HEK293 (cell line): ENCODE data around the gene METTL21A.

ENCODE experiments used
- CTCF ChIA-PET: fragments of 350-600 bp; formaldehyde crosslinking; extraction: SDS; loops from one replicate; lab custom pipeline; 2021; ENCODE audit warnings: antibody characterized with exemption; lab: Yijun Ruan, JAX
- POLR2A ChIA-PET: fragments of 300-600 bp; formaldehyde crosslinking; extraction: SDS; loops from one replicate; lab custom pipeline; 2020; ENCODE audit warnings: antibody characterized with exemption, inconsistent platforms; lab: Yijun Ruan, JAX
- H3K27ac ChIP-seq: fragments of 200-500 bp; sonication (Bioruptor generic); 2 replicates; pipeline ENCODE4 v1.5.1; 2014; ENCODE audit warnings: low read depth, low read length, control low read depth, inconsistent platforms; ENCODE audit errors: extremely low read depth
- H3K36me3 ChIP-seq, 2 experiments: fragments of 200-500 bp in 1 of 2; sonication (Bioruptor generic) in 1 of 2; 1 replicate in 1 of 2; 2 replicates in 1 of 2; pipeline ENCODE4 v1.5.1; 2014 to 2017; ENCODE audit warnings: inconsistent platforms in 2 of 2, low read length in 2 of 2; ENCODE audit not compliant: control insufficient read depth in 2 of 2, insufficient read depth in 1 of 2
- H3K4me1 ChIP-seq: fragments of 200-500 bp; sonication (Bioruptor generic); 2 replicates; pipeline ENCODE4 v1.5.1; 2014; ENCODE audit warnings: mild to moderate bottlenecking, low read length, inconsistent platforms; ENCODE audit not compliant: control insufficient read depth, insufficient read depth
- H3K4me3 ChIP-seq: 2 replicates; pipeline ENCODE4 v1.5.1; 2011; ENCODE audit warnings: low read depth, mild to moderate bottlenecking, control low read depth, low read length, moderate library complexity
- H3K9me3 ChIP-seq: fragments of 200-500 bp; sonication (Bioruptor generic); 2 replicates; pipeline ENCODE4 v1.5.1; 2014; ENCODE audit warnings: low read depth, low read length, inconsistent platforms; ENCODE audit not compliant: control insufficient read depth, insufficient read depth
- FEZF1 ChIP-seq: fragments of 450-650 bp; formaldehyde crosslinking; IDR thresholded peaks from 2 replicates; pipeline ENCODE4 v1.5.1; 2016; ENCODE audit warnings: missing biosample characterization, missing genetic modification characterization
- SETDB1 ChIP-seq: IDR thresholded peaks from one replicate; pipeline ENCODE4 v1.6.1; 2017; ENCODE audit warnings: mild to moderate bottlenecking, low read length, moderate library complexity, mixed read lengths; ENCODE audit not compliant: insufficient read length
- SP2 ChIP-seq: fragments of 450-650 bp; formaldehyde crosslinking; IDR thresholded peaks from 2 replicates; pipeline ENCODE4 v1.5.1; 2016; ENCODE audit warnings: missing biosample characterization, missing genetic modification characterization
- TSHZ1 ChIP-seq: fragments of 450-650 bp; formaldehyde crosslinking; IDR thresholded peaks from 2 replicates; pipeline ENCODE4 v1.5.1; 2016; ENCODE audit warnings: missing biosample characterization, missing genetic modification characterization, borderline replicate concordance
- ZBTB17 ChIP-seq: fragments of 450-650 bp; formaldehyde crosslinking; IDR thresholded peaks from 2 replicates; pipeline ENCODE4 v1.5.1; 2016; ENCODE audit warnings: missing biosample characterization, missing genetic modification characterization
- ZNF48 ChIP-seq: fragments of 450-650 bp; formaldehyde crosslinking; IDR thresholded peaks from 2 replicates; pipeline ENCODE4 v1.5.1; 2016; ENCODE audit warnings: missing biosample characterization, missing genetic modification characterization
- ZNF561 ChIP-seq: fragments of 450-650 bp; IDR thresholded peaks from 2 replicates; pipeline ENCODE4 v1.5.1; 2018; ENCODE audit warnings: missing biosample characterization, missing genetic modification characterization, borderline replicate concordance
- ZNF777 ChIP-seq: fragments of 450-650 bp; formaldehyde crosslinking; IDR thresholded peaks from 2 replicates; pipeline ENCODE4 v1.5.1; 2017; ENCODE audit warnings: missing biosample characterization, missing genetic modification characterization, borderline replicate concordance
- TF ChIP-seq, protein P1 (sequence below): fragments of 450-650 bp; formaldehyde crosslinking; IDR thresholded peaks from 2 replicates; pipeline ENCODE4 v1.5.1; 2017; ENCODE audit warnings: missing biosample characterization, missing genetic modification characterization
- TF ChIP-seq, protein P2 (sequence below): fragments of 450-650 bp; IDR thresholded peaks from 2 replicates; pipeline ENCODE4 v1.5.1; 2018; ENCODE audit warnings: missing biosample characterization, missing genetic modification characterization
- TF ChIP-seq, protein P3 (sequence below): fragments of 450-650 bp; formaldehyde crosslinking; IDR thresholded peaks from 2 replicates; pipeline ENCODE4 v1.5.1; 2016; ENCODE audit warnings: missing biosample characterization, missing genetic modification characterization

The METTL21A gene

GRCh38 chr2:207632575-207633493 is 7.6 kb upstream of the METTL21A start:
- TF ChIP-seq, protein P1, sequence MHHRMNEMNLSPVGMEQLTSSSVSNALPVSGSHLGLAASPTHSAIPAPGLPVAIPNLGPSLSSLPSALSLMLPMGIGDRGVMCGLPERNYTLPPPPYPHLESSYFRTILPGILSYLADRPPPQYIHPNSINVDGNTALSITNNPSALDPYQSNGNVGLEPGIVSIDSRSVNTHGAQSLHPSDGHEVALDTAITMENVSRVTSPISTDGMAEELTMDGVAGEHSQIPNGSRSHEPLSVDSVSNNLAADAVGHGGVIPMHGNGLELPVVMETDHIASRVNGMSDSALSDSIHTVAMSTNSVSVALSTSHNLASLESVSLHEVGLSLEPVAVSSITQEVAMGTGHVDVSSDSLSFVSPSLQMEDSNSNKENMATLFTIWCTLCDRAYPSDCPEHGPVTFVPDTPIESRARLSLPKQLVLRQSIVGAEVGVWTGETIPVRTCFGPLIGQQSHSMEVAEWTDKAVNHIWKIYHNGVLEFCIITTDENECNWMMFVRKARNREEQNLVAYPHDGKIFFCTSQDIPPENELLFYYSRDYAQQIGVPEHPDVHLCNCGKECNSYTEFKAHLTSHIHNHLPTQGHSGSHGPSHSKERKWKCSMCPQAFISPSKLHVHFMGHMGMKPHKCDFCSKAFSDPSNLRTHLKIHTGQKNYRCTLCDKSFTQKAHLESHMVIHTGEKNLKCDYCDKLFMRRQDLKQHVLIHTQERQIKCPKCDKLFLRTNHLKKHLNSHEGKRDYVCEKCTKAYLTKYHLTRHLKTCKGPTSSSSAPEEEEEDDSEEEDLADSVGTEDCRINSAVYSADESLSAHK = peak; percentile 75
- TF ChIP-seq FEZF1 (tag by site-specific recombination) = 0 out of 2 replicates have a peak, but pooled peaks have one; percentile 12
- TF ChIP-seq, protein P2, sequence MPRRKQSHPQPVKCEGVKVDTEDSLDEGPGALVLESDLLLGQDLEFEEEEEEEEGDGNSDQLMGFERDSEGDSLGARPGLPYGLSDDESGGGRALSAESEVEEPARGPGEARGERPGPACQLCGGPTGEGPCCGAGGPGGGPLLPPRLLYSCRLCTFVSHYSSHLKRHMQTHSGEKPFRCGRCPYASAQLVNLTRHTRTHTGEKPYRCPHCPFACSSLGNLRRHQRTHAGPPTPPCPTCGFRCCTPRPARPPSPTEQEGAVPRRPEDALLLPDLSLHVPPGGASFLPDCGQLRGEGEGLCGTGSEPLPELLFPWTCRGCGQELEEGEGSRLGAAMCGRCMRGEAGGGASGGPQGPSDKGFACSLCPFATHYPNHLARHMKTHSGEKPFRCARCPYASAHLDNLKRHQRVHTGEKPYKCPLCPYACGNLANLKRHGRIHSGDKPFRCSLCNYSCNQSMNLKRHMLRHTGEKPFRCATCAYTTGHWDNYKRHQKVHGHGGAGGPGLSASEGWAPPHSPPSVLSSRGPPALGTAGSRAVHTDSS = no peak
- ChIA-PET CTCF (interaction anchor here (0.5 to 1.7 kb wide), 8 partner anchors 15 to 1666 kb away, joined by 3 to 6 read pairs (median 3); no protein-coding TSS in a partner anchor), POLR2A (interaction anchor here (1.3 to 1.8 kb wide), 2 partner anchors 8 to 78 kb away, joined by 5 to 10 read pairs; partner anchors contain the start of genes CCNYL1 and METTL21A)
- H3K36me3 ChIP-seq = no peaks in the 10 kb centered on the region
- H3K27ac ChIP-seq = no peak overlapping the region
- H3K4me3 ChIP-seq = no peak overlapping the region
- no peaks in the 10 kb centered on the region for H3K4me1 ChIP-seq
- H3K9me3 ChIP-seq = no peaks in the 10 kb centered on the region

DNA sequence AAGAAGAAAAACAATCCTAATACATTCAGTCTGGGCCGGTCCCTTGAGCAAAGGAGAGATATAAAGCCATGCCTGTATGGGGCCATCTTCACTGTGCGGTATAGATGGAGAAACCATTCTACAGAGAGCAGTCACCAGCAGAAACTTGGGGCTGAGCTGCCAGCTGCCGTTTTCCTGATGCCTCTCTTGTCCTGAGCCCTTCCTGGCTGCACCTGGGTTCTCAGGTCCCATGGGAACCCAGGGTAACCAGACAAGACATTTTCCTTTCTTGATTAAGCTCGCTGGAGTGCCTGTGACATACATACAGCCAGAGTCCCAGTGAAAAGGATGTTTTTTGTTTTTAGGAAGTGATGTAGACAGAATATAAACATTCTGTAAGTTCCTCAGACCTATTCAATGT is 5.3 kb upstream of the METTL21A start:
- POLR2A ChIA-PET = no interaction called here
- CTCF ChIA-PET = no interaction called here
- H3K4me3 ChIP-seq = no peak overlapping the region
- H3K9me3 ChIP-seq = no peaks in the 10 kb centered on the region
- TF ChIP-seq SETDB1 (no peak), TSHZ1 (tag by site-specific recombination) (no peak), ZNF561 (tag by site-specific recombination) (no peak), ZNF48 (tag by site-specific recombination) (no peak), ZNF777 (tag by site-specific recombination) (no peak)
- H3K36me3 ChIP-seq = no peaks in the 10 kb centered on the region
- no peaks in the 10 kb centered on the region for H3K4me1 ChIP-seq
- no peak overlapping the region for H3K27ac ChIP-seq

- H3K4me3 ChIP-seq = no peak overlapping the region
- no peaks in the 10 kb centered on the region for H3K9me3 ChIP-seq
- no peaks in the 10 kb centered on the region for H3K36me3 ChIP-seq
- H3K27ac ChIP-seq = no peak overlapping the region
- H3K4me1 ChIP-seq = no peaks in the 10 kb centered on the region
- POLR2A ChIA-PET = no interaction called here
- CTCF ChIA-PET = no interaction called here
- TF ChIP-seq SP2 (tag by site-specific recombination) (no peak), SETDB1 (no peak), ZBTB17 (tag by site-specific recombination) (peak; percentile 95)
- TF ChIP-seq, protein P3, sequence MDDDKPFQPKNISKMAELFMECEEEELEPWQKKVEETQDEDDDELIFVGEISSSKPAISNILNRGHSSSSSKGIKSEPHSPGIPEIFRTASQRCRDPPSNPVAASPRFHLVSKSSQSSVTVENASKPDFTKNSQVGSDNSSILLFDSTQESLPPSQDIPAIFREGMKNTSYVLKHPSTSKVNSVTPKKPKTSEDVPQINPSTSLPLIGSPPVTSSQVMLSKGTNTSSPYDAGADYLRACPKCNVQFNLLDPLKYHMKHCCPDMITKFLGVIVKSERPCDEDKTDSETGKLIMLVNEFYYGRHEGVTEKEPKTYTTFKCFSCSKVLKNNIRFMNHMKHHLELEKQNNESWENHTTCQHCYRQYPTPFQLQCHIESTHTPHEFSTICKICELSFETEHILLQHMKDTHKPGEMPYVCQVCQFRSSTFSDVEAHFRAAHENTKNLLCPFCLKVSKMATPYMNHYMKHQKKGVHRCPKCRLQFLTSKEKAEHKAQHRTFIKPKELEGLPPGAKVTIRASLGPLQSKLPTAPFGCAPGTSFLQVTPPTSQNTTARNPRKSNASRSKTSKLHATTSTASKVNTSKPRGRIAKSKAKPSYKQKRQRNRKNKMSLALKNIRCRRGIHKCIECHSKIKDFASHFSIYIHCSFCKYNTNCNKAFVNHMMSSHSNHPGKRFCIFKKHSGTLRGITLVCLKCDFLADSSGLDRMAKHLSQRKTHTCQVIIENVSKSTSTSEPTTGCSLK (tag by site-specific recombination) = no peak
- TF ChIP-seq, all 188 proteins: peak for 1
Observed at GRCh38 chr2:207629553-207629952, 4.4 kb upstream of the METTL21A start.
